B cell (primary cell): Measurements from ENCODE around the gene C2CD4C.

Experiments used
- EZH2 ChIP-seq: IDR thresholded peaks from 2 replicates; pipeline ENCODE4 v1.6.1; 2012; ENCODE audit warnings: borderline replicate concordance, low read depth, mild to moderate bottlenecking, moderate library complexity, low read length; ENCODE audit not compliant: insufficient read depth, poor library complexity, severe bottlenecking
- TF ChIP-seq, protein P1 (sequence below): fragments of 200-600 bp; IDR thresholded peaks from one replicate; pipeline ENCODE4 v1.8.0; 2022; ENCODE audit warnings: antibody characterized with exemption, mild to moderate bottlenecking

DNA sequence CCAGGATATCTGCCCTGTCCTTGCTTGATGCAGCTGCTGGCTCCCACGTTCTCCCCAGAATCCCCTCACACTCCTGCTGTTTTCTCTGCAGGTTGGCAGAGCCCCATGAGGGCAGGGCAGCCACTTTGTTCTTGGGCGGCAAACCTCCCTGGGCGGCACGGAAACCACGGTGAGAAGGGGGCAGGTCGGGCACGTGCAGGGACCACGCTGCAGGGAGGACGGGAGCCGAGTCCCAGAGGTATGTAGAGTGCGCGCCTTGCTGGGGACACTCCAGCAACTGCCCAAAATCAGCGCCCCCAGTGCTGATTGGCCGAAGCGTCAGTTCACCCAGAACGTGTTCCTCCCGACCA, 34.1 kb downstream of the C2CD4C start:
- TF ChIP-seq, protein P1, sequence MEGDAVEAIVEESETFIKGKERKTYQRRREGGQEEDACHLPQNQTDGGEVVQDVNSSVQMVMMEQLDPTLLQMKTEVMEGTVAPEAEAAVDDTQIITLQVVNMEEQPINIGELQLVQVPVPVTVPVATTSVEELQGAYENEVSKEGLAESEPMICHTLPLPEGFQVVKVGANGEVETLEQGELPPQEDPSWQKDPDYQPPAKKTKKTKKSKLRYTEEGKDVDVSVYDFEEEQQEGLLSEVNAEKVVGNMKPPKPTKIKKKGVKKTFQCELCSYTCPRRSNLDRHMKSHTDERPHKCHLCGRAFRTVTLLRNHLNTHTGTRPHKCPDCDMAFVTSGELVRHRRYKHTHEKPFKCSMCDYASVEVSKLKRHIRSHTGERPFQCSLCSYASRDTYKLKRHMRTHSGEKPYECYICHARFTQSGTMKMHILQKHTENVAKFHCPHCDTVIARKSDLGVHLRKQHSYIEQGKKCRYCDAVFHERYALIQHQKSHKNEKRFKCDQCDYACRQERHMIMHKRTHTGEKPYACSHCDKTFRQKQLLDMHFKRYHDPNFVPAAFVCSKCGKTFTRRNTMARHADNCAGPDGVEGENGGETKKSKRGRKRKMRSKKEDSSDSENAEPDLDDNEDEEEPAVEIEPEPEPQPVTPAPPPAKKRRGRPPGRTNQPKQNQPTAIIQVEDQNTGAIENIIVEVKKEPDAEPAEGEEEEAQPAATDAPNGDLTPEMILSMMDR = no peak
- TF ChIP-seq EZH2 = no peak
